ENCODE data around the gene CBR4.

DNA sequence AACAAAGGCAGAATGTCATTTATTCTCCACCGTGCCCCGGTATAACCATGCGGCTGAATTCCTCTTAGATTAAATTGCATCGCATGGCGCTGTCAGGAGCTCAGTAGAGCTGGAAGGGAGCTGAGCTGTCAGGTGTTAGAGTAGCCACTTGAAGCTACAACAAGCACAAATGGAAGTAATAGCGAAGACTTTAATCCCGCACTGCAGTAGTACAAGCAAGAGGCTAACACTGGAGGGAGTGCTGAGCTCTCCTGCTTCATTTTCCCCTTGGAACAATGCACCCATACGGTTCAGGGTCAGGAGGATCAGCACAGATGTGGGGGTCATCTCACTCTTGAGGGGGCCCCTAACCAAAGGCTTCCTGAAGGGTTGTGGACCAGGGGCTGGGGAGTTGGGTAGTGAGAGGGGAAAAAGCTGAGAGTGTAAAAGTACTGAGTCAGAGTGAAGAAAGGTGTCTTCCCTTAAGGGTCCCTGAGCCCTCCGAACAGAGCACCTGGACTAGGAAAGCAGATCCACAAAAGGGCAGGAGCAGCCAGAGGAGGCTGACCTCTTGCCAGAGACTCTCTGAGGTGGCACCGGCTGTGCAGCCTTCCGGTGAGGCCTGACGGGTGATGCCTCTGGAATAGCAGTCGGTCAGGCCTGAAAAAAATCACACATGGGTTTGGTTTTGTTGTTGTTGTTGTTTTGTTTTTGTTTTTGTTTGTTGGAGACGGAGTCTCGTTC, 36.0 kb upstream of the CBR4 start:
- TF ChIP-seq, protein P1, sequence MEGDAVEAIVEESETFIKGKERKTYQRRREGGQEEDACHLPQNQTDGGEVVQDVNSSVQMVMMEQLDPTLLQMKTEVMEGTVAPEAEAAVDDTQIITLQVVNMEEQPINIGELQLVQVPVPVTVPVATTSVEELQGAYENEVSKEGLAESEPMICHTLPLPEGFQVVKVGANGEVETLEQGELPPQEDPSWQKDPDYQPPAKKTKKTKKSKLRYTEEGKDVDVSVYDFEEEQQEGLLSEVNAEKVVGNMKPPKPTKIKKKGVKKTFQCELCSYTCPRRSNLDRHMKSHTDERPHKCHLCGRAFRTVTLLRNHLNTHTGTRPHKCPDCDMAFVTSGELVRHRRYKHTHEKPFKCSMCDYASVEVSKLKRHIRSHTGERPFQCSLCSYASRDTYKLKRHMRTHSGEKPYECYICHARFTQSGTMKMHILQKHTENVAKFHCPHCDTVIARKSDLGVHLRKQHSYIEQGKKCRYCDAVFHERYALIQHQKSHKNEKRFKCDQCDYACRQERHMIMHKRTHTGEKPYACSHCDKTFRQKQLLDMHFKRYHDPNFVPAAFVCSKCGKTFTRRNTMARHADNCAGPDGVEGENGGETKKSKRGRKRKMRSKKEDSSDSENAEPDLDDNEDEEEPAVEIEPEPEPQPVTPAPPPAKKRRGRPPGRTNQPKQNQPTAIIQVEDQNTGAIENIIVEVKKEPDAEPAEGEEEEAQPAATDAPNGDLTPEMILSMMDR (conservative IDR thresholded peaks at IDR 0.05; ENCODE audit: low read length), result no peak
- TF ChIP-seq EZH2phosphoT487 (IDR thresholded peaks at IDR 0.05; ENCODE audit: borderline replicate concordance, low read depth, low read length), result no peak
